LNCAP (cell line): Measurements from ENCODE around the gene ZNF493.

ENCODE experiments used
- TF ChIP-seq, protein P1 (sequence below): fragments of 450-650 bp; IDR thresholded peaks from 2 replicates; pipeline ENCODE4 v1.5.1; 2017; ENCODE audit warnings: mild to moderate bottlenecking

Gene ZNF493

DNA sequence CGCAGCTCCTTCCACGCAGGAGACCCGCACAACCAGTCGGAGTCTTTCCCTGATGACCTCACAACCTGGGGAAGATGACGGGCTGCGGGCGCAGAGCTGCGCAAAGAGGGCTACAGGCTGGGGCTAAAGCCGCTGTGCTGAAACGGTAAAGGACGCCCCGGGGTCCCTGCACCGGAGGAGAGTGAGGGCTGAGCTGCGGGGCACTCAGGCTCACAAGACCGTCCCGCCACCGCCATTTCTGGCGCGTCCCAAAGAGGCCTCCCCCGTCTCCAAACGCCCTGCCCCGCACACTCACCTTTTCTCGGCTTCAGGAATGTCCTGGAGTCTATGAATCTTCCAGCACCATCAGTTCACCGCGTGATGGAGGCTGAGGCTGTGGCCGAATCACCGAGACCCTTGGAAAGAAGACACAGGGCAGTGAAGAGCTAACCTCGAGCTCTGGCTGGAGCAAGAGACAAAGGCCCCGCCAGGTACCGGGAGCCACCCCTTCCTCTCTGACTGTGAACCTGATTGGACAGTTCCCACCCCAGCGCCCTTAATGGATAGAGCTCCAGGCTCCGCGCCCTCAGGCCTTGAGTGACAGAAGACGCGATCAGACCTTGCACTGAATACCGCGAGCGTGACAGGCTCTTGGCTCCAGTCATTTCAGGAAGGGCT lies 66.6 kb downstream of the ZNF493 start:
- TF ChIP-seq, protein P1, sequence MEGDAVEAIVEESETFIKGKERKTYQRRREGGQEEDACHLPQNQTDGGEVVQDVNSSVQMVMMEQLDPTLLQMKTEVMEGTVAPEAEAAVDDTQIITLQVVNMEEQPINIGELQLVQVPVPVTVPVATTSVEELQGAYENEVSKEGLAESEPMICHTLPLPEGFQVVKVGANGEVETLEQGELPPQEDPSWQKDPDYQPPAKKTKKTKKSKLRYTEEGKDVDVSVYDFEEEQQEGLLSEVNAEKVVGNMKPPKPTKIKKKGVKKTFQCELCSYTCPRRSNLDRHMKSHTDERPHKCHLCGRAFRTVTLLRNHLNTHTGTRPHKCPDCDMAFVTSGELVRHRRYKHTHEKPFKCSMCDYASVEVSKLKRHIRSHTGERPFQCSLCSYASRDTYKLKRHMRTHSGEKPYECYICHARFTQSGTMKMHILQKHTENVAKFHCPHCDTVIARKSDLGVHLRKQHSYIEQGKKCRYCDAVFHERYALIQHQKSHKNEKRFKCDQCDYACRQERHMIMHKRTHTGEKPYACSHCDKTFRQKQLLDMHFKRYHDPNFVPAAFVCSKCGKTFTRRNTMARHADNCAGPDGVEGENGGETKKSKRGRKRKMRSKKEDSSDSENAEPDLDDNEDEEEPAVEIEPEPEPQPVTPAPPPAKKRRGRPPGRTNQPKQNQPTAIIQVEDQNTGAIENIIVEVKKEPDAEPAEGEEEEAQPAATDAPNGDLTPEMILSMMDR: no peak

DNA sequence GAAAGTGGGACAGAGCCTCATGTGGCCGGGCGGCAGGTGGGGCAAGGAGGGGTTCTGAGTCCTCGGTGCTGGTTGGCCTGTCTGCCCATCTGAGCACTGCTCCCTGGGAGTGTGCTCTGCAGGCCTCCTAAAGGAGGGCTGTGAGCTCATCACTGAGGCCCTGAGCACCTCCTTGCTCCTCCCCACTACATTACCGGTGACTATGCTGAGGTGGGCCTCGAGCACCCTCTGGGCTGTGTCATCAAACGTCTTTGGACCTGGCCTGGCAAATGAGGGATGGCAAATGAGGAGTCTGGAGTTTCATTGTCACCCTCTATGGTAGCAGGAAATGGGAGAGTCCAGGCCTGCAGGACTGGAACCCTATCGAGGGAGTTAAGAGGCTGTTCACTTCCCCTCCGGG lies 69.7 kb downstream of the ZNF493 start:
- TF ChIP-seq, protein P1: no peak

DNA sequence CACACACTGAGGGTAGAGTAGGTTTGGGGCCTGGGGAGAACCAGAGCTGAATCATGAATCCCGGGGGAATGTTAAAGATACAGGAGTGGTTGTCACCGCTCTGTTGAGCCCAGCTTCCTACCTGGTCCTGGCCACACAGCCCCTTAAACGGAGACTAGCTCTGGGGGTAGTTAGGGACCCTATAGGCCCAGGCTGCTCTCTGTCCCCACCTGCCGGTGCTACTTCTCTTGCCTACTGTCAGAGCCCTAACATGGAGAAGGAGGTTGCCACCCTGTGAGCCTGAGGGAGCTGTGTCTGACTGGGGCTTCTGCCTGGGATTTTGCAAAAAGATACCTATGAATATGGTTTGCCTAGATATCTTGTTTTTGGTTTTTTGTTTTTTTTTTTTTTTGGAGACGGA lies 71.9 kb downstream of the ZNF493 start:
- TF ChIP-seq, protein P1: no peak

DNA sequence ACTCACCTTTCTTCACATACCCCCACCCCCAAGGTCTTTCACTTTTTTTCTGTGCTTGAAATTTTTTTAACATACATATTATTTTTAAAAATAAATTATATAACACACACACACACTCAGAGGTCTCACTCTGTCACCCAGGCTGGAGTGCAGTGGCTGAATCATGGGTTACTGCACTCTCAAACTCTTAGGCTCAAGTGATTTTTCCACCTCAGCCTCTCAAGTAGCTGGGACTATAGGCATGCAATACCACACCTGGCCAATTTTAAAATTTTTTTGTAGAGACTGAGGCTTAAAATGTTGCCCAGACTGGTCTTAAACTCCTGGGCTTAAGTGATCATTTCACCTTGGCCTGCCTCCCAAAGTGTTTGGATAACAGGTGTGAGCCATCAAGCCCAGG lies 75.6 kb downstream of the ZNF493 start:
- TF ChIP-seq, protein P1: no peak

DNA sequence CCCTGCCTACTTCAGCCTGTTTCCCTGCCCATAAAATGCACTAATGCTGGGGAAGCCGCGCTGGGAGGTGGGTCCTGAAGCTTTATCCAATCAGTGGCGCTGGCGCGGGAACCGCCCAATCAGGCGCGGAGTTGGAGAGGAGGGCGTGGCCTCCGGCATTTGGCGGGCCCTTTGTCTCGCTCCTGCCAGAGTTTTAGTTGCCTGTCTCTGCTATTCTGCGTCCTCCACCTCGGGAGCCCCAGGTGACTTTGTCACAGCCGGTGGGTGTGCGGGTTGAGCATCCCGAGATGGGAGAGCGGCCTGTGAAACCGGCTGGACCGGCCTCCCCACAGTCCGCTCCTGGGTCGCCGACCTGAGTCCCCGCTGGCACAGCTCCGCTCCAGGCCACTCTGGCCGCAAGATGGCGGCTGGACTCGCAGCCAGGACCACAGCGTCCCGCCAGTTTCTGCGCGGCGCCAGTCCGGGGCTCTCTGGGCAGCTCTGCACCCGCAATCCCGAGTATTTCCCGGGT lies 77.8 kb downstream of the ZNF493 start:
- TF ChIP-seq, protein P1: no peak
